GM12878 (cell line): ENCODE results near the gene DUT.

Experiments used
- ATF2 ChIP-seq: IDR thresholded peaks from 2 replicates; pipeline ENCODE4 v1.6.1; 2012; ENCODE audit warnings: low read length, inconsistent platforms
- CTCF ChIP-seq, 3 experiments: IDR thresholded peaks in 2 of 3; conservative IDR thresholded peaks in 1 of 3; 2 replicates each; pipeline ENCODE4 v1.5.1; 2011; ENCODE audit warnings: low read depth in 3 of 3, low read length in 3 of 3, mild to moderate bottlenecking in 3 of 3, control low read depth in 2 of 3, moderate library complexity in 2 of 3, inconsistent platforms in 1 of 3, mixed read lengths in 1 of 3; ENCODE audit not compliant: control insufficient read depth in 2 of 3, insufficient read depth in 1 of 3; ENCODE audit errors: extremely low read depth in 1 of 3
- NKRF ChIP-seq: fragments of 450-650 bp; conservative IDR thresholded peaks from 2 replicates; pipeline ENCODE4 v1.6.1; 2017; ENCODE audit warnings: mild to moderate bottlenecking, moderate library complexity
- POLR2AphosphoS2 ChIP-seq: IDR thresholded peaks from 2 replicates; pipeline ENCODE4 v1.6.1; 2011; ENCODE audit warnings: low read depth, mild to moderate bottlenecking, low read length, improper control_type of control experiment, moderate library complexity
- SMC3 ChIP-seq: IDR thresholded peaks from 2 replicates; pipeline ENCODE4 v1.6.1; 2011; ENCODE audit warnings: low read length, improper control_type of control experiment, borderline replicate concordance
- SREBF2 ChIP-seq: IDR thresholded peaks from 2 replicates; pipeline ENCODE4 v1.6.1; 2012; ENCODE audit warnings: mild to moderate bottlenecking, low read length

- TF ChIP-seq POLR2AphosphoS2 (no peak), ATF2 (no peak), SMC3 (no peak), CTCF (IDR thresholded peaks at IDR 0.05 in 2 of 3, conservative IDR thresholded peaks at IDR 0.05 in 1 of 3; ENCODE audit: control insufficient read depth in 2 of 3, extremely low read depth in 1 of 3, insufficient read depth in 1 of 3, low read depth in 3 of 3, low read length in 3 of 3) (no peak), NKRF (no peak), SREBF2 (no peak)
Measured at GRCh38 chr15:48289628-48290027, 41.6 kb upstream of the DUT start.
